ENCODE data around the gene IER3.

DNA sequence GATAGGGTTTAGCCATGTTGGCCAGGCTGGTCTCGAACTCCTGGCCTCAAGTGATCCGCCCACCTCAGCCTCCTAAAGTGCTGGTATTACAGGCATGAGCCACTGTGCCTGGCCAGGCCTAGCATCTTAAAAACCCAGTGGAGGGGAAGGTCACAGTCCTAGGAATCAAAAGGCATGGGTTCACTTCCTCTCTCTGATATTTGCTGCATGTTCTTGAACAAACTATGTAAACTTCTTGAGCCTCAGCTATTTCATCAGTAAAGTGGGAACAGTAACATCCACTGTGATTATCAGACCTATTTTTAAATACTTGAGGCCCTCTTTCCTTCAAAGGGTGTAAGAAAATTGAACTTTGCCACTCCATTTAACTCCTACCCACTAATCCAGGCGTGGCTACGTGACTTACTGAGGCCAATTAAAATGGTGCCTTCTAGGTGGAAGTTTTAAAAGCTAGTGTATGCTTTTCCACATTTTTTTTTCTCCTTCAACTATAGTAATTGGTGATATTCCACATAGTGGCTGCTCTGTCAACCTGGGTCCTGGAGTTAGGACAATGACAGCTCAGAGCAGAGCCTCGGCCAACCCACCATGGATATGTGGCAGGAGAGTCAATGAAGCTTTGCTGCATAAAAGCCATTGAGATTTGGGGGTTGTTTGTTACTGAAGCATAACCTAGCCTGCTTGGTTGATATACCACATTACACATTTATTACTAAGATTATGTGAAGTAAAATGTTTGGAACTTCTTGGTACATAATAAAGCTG is 32.2 kb upstream of the IER3 start:
- TF ChIP-seq, protein P1, sequence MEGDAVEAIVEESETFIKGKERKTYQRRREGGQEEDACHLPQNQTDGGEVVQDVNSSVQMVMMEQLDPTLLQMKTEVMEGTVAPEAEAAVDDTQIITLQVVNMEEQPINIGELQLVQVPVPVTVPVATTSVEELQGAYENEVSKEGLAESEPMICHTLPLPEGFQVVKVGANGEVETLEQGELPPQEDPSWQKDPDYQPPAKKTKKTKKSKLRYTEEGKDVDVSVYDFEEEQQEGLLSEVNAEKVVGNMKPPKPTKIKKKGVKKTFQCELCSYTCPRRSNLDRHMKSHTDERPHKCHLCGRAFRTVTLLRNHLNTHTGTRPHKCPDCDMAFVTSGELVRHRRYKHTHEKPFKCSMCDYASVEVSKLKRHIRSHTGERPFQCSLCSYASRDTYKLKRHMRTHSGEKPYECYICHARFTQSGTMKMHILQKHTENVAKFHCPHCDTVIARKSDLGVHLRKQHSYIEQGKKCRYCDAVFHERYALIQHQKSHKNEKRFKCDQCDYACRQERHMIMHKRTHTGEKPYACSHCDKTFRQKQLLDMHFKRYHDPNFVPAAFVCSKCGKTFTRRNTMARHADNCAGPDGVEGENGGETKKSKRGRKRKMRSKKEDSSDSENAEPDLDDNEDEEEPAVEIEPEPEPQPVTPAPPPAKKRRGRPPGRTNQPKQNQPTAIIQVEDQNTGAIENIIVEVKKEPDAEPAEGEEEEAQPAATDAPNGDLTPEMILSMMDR (IDR thresholded peaks at IDR 0.05) = no peak
- no peak for TF ChIP-seq POLR2AphosphoS5 (IDR thresholded peaks at IDR 0.05)
- TF ChIP-seq POLR2A (IDR thresholded peaks at IDR 0.05) = no peak

Data from stomach (tissue), 4 donors.